Measurements from ENCODE around the gene C5orf15. TPM values are rescaled to one million over a fixed set of nuclear protein-coding genes. Genes with fewer than 3 reads are reported as not detected.

The C5orf15 gene
- total and polyA plus RNA-seq, 2 experiments from 2014 or later: 37.7 to 61.4 TPM

GRCh38 chr5:133933169-133933509 lies 35.3 kb downstream of the C5orf15 start (continued):
- no peak for TF ChIP-seq CREB1 (CRISPR knock-in tag; IDR thresholded peaks at IDR 0.05; ENCODE audit: low read depth)

- Mint-ChIP-seq H3K4me3 (no peak overlapping the region), H3K36me3 (ENCODE audit: low read depth) (peaks cover 6% of the 10 kb centered on the region; the same call in 1 of the 3 replicates), H3K27me3 (ENCODE audit: insufficient read depth, low read depth, poor library complexity) (peaks cover 11% of the 10 kb centered on the region), H3K4me1 (no peaks in the 10 kb centered on the region; the same call in 2 of the 3 replicates), H3K27ac (no peak overlapping the region), H3K9me3 (peaks cover 11% of the 10 kb centered on the region)
- Histone ChIP-seq H3K79me2 (replicated peaks; ENCODE audit: insufficient read depth) (no peaks in the 10 kb centered on the region), H3K36me3 (ENCODE audit: insufficient read depth) (no peaks in the 10 kb centered on the region), H2AFZ (no peak overlapping the region), H3K4me1 (ENCODE audit: insufficient read depth) (no peaks in the 10 kb centered on the region), H3K27ac (ENCODE audit: low read depth) (no peak overlapping the region), H3K27me3 (ENCODE audit: insufficient read depth) (no peaks in the 10 kb centered on the region), H3F3A (replicated peaks; ENCODE audit: low read depth) (no peaks in the 10 kb centered on the region), H4K20me1 (replicated peaks; ENCODE audit: insufficient read depth) (no peaks in the 10 kb centered on the region), H3K9me2 (ENCODE audit: insufficient read depth) (no peaks in the 10 kb centered on the region), H3K4me2 (no peak overlapping the region), H3K4me3 (no peak overlapping the region)
- DNase-seq (ENCODE audit: low spot score): no peak
- TF ChIP-seq EZH2 (IDR thresholded peaks at IDR 0.05; ENCODE audit: low read depth, unreplicated experiment) (no peak), NANOG (IDR thresholded peaks at IDR 0.05; ENCODE audit: borderline replicate concordance) (no peak), EZH2phosphoT487 (IDR thresholded peaks at IDR 0.05; ENCODE audit: unreplicated experiment) (no peak), ZNF114 (CRISPR knock-in tag; IDR thresholded peaks at IDR 0.05) (no peak), POLR2AphosphoS5 (IDR thresholded peaks at IDR 0.05; ENCODE audit: low read depth) (no peak), CREB1 (CRISPR knock-in tag; IDR thresholded peaks at IDR 0.05; ENCODE audit: low read depth) (no peak), CTCF (conservative IDR thresholded peaks at IDR 0.05; ENCODE audit: low read depth in 2 of 2) (no peak), JUNB (IDR thresholded peaks at IDR 0.05; ENCODE audit: unreplicated experiment) (no peak), ZNF331 (CRISPR knock-in tag; IDR thresholded peaks at IDR 0.05; ENCODE audit: low read depth) (no peak), REST (IDR thresholded peaks at IDR 0.05; ENCODE audit: unreplicated experiment) (no peak), STAT1 (IDR thresholded peaks at IDR 0.05; ENCODE audit: unreplicated experiment) (no peak), ZNF462 (CRISPR knock-in tag; IDR thresholded peaks at IDR 0.05) (no peak), ETS1 (IDR thresholded peaks at IDR 0.05) (no peak)
- ATAC-seq: no peak
Measured at GRCh38 chr5:133932441-133933168, 35.8 kb downstream of the C5orf15 start.
